Ovary (tissue), 3 donors: Measurements from ENCODE around the gene COL23A1.

Source experiments
- POLR2A ChIP-seq: fragments of 450-650 bp; IDR thresholded peaks from one replicate; pipeline ENCODE4 v1.6.1; 2017; ENCODE audit warnings: antibody characterized with exemption, mild to moderate bottlenecking, moderate library complexity
- TF ChIP-seq, protein P1 (sequence below), 3 donors: fragments of 450-650 bp in 2 of 3; fragments of 200-600 bp in 1 of 3; IDR thresholded peaks; one replicate each; pipeline versions ENCODE4 v1.5.1 to v1.8.0; 2016 to 2022; ENCODE audit warnings: antibody characterized with exemption in 3 of 3, mild to moderate bottlenecking in 1 of 3
- donor health status: DM: no; HTN: no; CAD: no.

DNA sequence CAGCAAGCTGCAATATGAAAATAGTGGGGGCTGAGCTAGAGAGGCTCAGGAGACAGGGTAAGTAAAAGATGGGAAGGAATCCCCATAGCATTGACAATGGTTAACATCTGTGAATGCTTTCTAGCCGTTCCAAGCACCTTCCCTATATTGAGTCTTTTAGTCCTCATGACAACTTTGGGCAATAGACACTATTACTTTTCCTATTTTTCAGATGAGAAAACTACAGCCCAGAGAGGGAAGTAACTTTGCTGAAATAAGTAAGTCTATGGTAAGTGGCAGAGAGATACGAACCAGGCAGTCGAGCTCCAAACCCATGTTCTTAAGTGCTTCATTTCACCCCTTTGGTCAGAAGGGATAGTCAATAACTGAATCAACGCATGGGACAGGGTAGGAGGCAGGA, 94.5 kb downstream of the COL23A1 start:
- no peak for TF ChIP-seq POLR2A
- TF ChIP-seq, protein P1, sequence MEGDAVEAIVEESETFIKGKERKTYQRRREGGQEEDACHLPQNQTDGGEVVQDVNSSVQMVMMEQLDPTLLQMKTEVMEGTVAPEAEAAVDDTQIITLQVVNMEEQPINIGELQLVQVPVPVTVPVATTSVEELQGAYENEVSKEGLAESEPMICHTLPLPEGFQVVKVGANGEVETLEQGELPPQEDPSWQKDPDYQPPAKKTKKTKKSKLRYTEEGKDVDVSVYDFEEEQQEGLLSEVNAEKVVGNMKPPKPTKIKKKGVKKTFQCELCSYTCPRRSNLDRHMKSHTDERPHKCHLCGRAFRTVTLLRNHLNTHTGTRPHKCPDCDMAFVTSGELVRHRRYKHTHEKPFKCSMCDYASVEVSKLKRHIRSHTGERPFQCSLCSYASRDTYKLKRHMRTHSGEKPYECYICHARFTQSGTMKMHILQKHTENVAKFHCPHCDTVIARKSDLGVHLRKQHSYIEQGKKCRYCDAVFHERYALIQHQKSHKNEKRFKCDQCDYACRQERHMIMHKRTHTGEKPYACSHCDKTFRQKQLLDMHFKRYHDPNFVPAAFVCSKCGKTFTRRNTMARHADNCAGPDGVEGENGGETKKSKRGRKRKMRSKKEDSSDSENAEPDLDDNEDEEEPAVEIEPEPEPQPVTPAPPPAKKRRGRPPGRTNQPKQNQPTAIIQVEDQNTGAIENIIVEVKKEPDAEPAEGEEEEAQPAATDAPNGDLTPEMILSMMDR (IDR thresholded peaks at IDR 0.05) = no peak
